ENCODE results near the gene DYNLRB1.

Gene DYNLRB1

GRCh38 chr20:34535301-34535840, 19.1 kb downstream of the DYNLRB1 start:
- Mint-ChIP-seq H3K27ac (no peak overlapping the region), H3K27me3 (no peaks in the 10 kb centered on the region), H3K4me3 (no peak overlapping the region), H3K36me3 (ENCODE audit: low read depth) (peaks cover 17% of the 10 kb centered on the region), H3K4me1 (no peaks in the 10 kb centered on the region), H3K9me3 (no peaks in the 10 kb centered on the region)
- ATAC-seq, result no peak
- no peak for DNase-seq

- Mint-ChIP-seq H3K4me1 (no peaks in the 10 kb centered on the region), H3K27me3 (no peaks in the 10 kb centered on the region), H3K9me3 (no peaks in the 10 kb centered on the region), H3K27ac (no peak overlapping the region), H3K36me3 (ENCODE audit: low read depth) (peaks cover 18% of the 10 kb centered on the region), H3K4me3 (no peak overlapping the region)
- ATAC-seq (no peak), DNase-seq (no peak)
Observed at GRCh38 chr20:34535857-34536256, 19.6 kb downstream of the DYNLRB1 start.

- peaks cover 6% of the 10 kb centered on the region for H3K4me1 Mint-ChIP-seq
- no peaks in the 10 kb centered on the region for H3K27me3 Mint-ChIP-seq
- no peaks in the 10 kb centered on the region for H3K9me3 Mint-ChIP-seq
- peak; percentile 53 for DNase-seq
- peak; percentile 30 for ATAC-seq
- peaks cover 23% of the 10 kb centered on the region for H3K36me3 Mint-ChIP-seq (ENCODE audit: low read depth)
- no peak overlapping the region for H3K4me3 Mint-ChIP-seq
- H3K27ac Mint-ChIP-seq, result no peak overlapping the region
Observed at GRCh38 chr20:34536798-34537394, 20.7 kb downstream of the DYNLRB1 start.

- ATAC-seq (no peak), DNase-seq (no peak)
- H3K27me3 Mint-ChIP-seq, result no peaks in the 10 kb centered on the region
- H3K4me1 Mint-ChIP-seq, result peaks cover 6% of the 10 kb centered on the region
- no peak overlapping the region for H3K27ac Mint-ChIP-seq
- H3K36me3 Mint-ChIP-seq (ENCODE audit: low read depth), result peaks cover 21% of the 10 kb centered on the region
- H3K9me3 Mint-ChIP-seq, result no peaks in the 10 kb centered on the region
- no peak overlapping the region for H3K4me3 Mint-ChIP-seq
Observed at GRCh38 chr20:34537651-34538050, 21.4 kb downstream of the DYNLRB1 start.

GRCh38 chr20:34538671-34539123, 22.5 kb downstream of the DYNLRB1 start:
- Mint-ChIP-seq H3K9me3 (no peaks in the 10 kb centered on the region), H3K4me3 (no peak overlapping the region), H3K36me3 (ENCODE audit: low read depth) (peaks cover 21% of the 10 kb centered on the region), H3K27ac (no peak overlapping the region), H3K4me1 (peaks cover 6% of the 10 kb centered on the region), H3K27me3 (no peaks in the 10 kb centered on the region)
- peak; percentile 67 for DNase-seq
- ATAC-seq, result peak; percentile 45

- Mint-ChIP-seq H3K9me3 (no peaks in the 10 kb centered on the region), H3K4me3 (no peak overlapping the region), H3K4me1 (peaks cover 13% of the 10 kb centered on the region), H3K36me3 (ENCODE audit: low read depth) (peaks cover 18% of the 10 kb centered on the region), H3K27me3 (no peaks in the 10 kb centered on the region), H3K27ac (no peak overlapping the region)
- ATAC-seq, result no peak
- no peak for DNase-seq
Observed at GRCh38 chr20:34539756-34540155, 23.5 kb downstream of the DYNLRB1 start.

- Mint-ChIP-seq H3K4me3 (no peak overlapping the region), H3K27ac (peak overlapping the region; percentile 84), H3K9me3 (no peaks in the 10 kb centered on the region), H3K36me3 (ENCODE audit: low read depth) (peaks cover 15% of the 10 kb centered on the region), H3K27me3 (no peaks in the 10 kb centered on the region), H3K4me1 (peaks cover 13% of the 10 kb centered on the region)
- ATAC-seq (no peak), DNase-seq (no peak)
Observed at GRCh38 chr20:34540596-34541263, 24.5 kb downstream of the DYNLRB1 start.

- Mint-ChIP-seq H3K9me3 (no peaks in the 10 kb centered on the region), H3K36me3 (ENCODE audit: low read depth) (peaks cover 15% of the 10 kb centered on the region), H3K27ac (peak overlapping the region; percentile 84), H3K27me3 (no peaks in the 10 kb centered on the region), H3K4me1 (peaks cover 13% of the 10 kb centered on the region), H3K4me3 (no peak overlapping the region)
- peak; percentile 26 for ATAC-seq
- no peak for DNase-seq
Observed at GRCh38 chr20:34541264-34541901, 25.2 kb downstream of the DYNLRB1 start.

- Mint-ChIP-seq H3K9me3 (no peaks in the 10 kb centered on the region), H3K27me3 (no peaks in the 10 kb centered on the region), H3K4me3 (no peak overlapping the region), H3K36me3 (ENCODE audit: low read depth) (peaks cover 12% of the 10 kb centered on the region), H3K27ac (peak overlapping the region; percentile 84), H3K4me1 (peaks cover 13% of the 10 kb centered on the region)
- DNase-seq (no peak), ATAC-seq (no peak)
Observed at GRCh38 chr20:34541917-34542316, 25.7 kb downstream of the DYNLRB1 start.

- H3K4me3 Mint-ChIP-seq, result no peak overlapping the region
Observed at GRCh38 chr20:34542439-34542838, 26.2 kb downstream of the DYNLRB1 start.

GRCh38 chr20:34543463-34544056, 27.3 kb downstream of the DYNLRB1 start:
- Mint-ChIP-seq H3K27ac (no peak overlapping the region), H3K27me3 (no peaks in the 10 kb centered on the region)

More at GRCh38 chr20:34542439-34542838, 26.2 kb downstream of the DYNLRB1 start:
- ATAC-seq (no peak), DNase-seq (no peak)
- H3K9me3 Mint-ChIP-seq, result no peaks in the 10 kb centered on the region
- H3K27me3 Mint-ChIP-seq, result no peaks in the 10 kb centered on the region
- H3K36me3 Mint-ChIP-seq (ENCODE audit: low read depth), result peaks cover 7% of the 10 kb centered on the region
- peaks cover 13% of the 10 kb centered on the region for H3K4me1 Mint-ChIP-seq
- H3K27ac Mint-ChIP-seq, result no peak overlapping the region

GRCh38 chr20:34544109-34544796, 28.0 kb downstream of the DYNLRB1 start:
- Mint-ChIP-seq H3K27me3 (no peaks in the 10 kb centered on the region), H3K4me1 (peaks cover 13% of the 10 kb centered on the region), H3K36me3 (ENCODE audit: low read depth) (peaks cover 6% of the 10 kb centered on the region), H3K27ac (no peak overlapping the region), H3K4me3 (no peak overlapping the region), H3K9me3 (no peaks in the 10 kb centered on the region)
- DNase-seq, result peak; percentile 21
- ATAC-seq, result peak; percentile 58

More at GRCh38 chr20:34543463-34544056, 27.3 kb downstream of the DYNLRB1 start:
- H3K36me3 Mint-ChIP-seq (ENCODE audit: low read depth), result peaks cover 6% of the 10 kb centered on the region
- H3K4me1 Mint-ChIP-seq, result peaks cover 13% of the 10 kb centered on the region
- ATAC-seq (no peak), DNase-seq (no peak)
- no peaks in the 10 kb centered on the region for H3K9me3 Mint-ChIP-seq
- no peak overlapping the region for H3K4me3 Mint-ChIP-seq

GRCh38 chr20:34546751-34547181, 30.5 kb downstream of the DYNLRB1 start:
- Mint-ChIP-seq H3K9me3 (no peaks in the 10 kb centered on the region), H3K27me3 (no peaks in the 10 kb centered on the region), H3K27ac (no peak overlapping the region), H3K4me3 (no peak overlapping the region), H3K4me1 (peaks cover 7% of the 10 kb centered on the region), H3K36me3 (ENCODE audit: low read depth) (no peaks in the 10 kb centered on the region)
- ATAC-seq, result no peak
- no peak for DNase-seq
